Liver (tissue), 9 donors: ENCODE data around the gene PRKAB1. TPM values are rescaled to one million over a fixed set of nuclear protein-coding genes. Genes with fewer than 3 reads are reported as not detected.

Experiments used
- DNase-seq: peaks from one replicate; pipeline ENCODE4 v3.0.0-alpha.2; 2017; ENCODE audit warnings: low spot score
- H3K27ac ChIP-seq, 2 donors: one replicate each; pipeline ENCODE4 v1.7.0; 2013; ENCODE audit warnings: inconsistent platforms in 2 of 2, low read length in 2 of 2, control low read depth in 1 of 2, low read depth in 1 of 2, mild to moderate bottlenecking in 1 of 2
- H3K27me3 ChIP-seq, 4 donors: one replicate each; pipeline versions ENCODE4 v1.6.1 to v1.7.0; 2013; ENCODE audit warnings: low read length in 3 of 4, inconsistent platforms in 1 of 4, mild to moderate bottlenecking in 1 of 4, moderate library complexity in 1 of 4; ENCODE audit not compliant: control insufficient read depth in 4 of 4, insufficient read depth in 4 of 4
- H3K36me3 ChIP-seq, 4 donors: one replicate each; pipeline versions ENCODE4 v1.6.1 to v1.7.0; 2013; ENCODE audit warnings: low read length in 3 of 4, mild to moderate bottlenecking in 3 of 4, low read depth in 1 of 4, moderate library complexity in 1 of 4; ENCODE audit not compliant: control insufficient read depth in 4 of 4, insufficient read depth in 3 of 4
- H3K4me1 ChIP-seq, 4 donors: one replicate each; pipeline versions ENCODE4 v1.6.1 to v1.7.0; 2013; ENCODE audit warnings: low read length in 3 of 4, mild to moderate bottlenecking in 3 of 4, moderate library complexity in 1 of 4; ENCODE audit not compliant: control insufficient read depth in 4 of 4, insufficient read depth in 4 of 4
- H3K4me3 ChIP-seq, 3 donors: one replicate each; pipeline versions ENCODE4 v1.6.1 to v1.7.0; 2013; ENCODE audit warnings: low read length in 3 of 3, control low read depth in 1 of 3, low read depth in 1 of 3, mild to moderate bottlenecking in 1 of 3
- H3K9ac ChIP-seq, 2 donors: one replicate each; pipeline ENCODE4 v1.7.0; 2013; ENCODE audit warnings: low read length in 2 of 2, mild to moderate bottlenecking in 2 of 2, moderate library complexity in 2 of 2, control low read depth in 1 of 2, low read depth in 1 of 2
- H3K9me3 ChIP-seq, 4 donors: one replicate each; pipeline versions ENCODE4 v1.6.1 to v1.7.0; 2013; ENCODE audit warnings: low read length in 3 of 4; ENCODE audit not compliant: control insufficient read depth in 4 of 4
- CTCF ChIP-seq: fragments of 150-350 bp; IDR thresholded peaks from 2 replicates; pipeline ENCODE4 v1.5.1; 2017; ENCODE audit warnings: improper control_type of control experiment, low read depth, low read length; ENCODE audit not compliant: missing input control
- FOXA1 ChIP-seq: IDR thresholded peaks from 2 replicates; pipeline ENCODE4 v1.6.1; 2016; ENCODE audit warnings: antibody characterized with exemption
- GABPA ChIP-seq, 2 donors: IDR thresholded peaks in 1 of 2; conservative IDR thresholded peaks in 1 of 2; 2 replicates each; pipeline ENCODE4 v1.6.1; 2016; ENCODE audit warnings: antibody characterized with exemption in 2 of 2, mild to moderate bottlenecking in 1 of 2, moderate library complexity in 1 of 2
- HNF4A ChIP-seq, 2 donors: conservative IDR thresholded peaks; 2 replicates each; pipeline ENCODE4 v1.6.1; 2016; ENCODE audit warnings: antibody characterized with exemption in 2 of 2, mild to moderate bottlenecking in 2 of 2
- HNF4G ChIP-seq: IDR thresholded peaks from 2 replicates; pipeline ENCODE4 v1.6.1; 2016; ENCODE audit warnings: antibody characterized with exemption
- JUND ChIP-seq, 2 donors: IDR thresholded peaks; 2 replicates each; pipeline ENCODE4 v1.6.1; 2016; ENCODE audit warnings: antibody characterized with exemption in 2 of 2
- NR2F2 ChIP-seq: IDR thresholded peaks from 2 replicates; pipeline ENCODE4 v1.6.1; 2016; ENCODE audit warnings: antibody characterized with exemption
- RAD21 ChIP-seq, 2 donors: IDR thresholded peaks; 2 replicates each; pipeline ENCODE4 v1.6.1; 2016; ENCODE audit warnings: antibody characterized with exemption in 2 of 2, mild to moderate bottlenecking in 2 of 2
- REST ChIP-seq: IDR thresholded peaks from 2 replicates; pipeline ENCODE4 v1.6.1; 2016; ENCODE audit warnings: antibody characterized with exemption, mild to moderate bottlenecking
- RXRA ChIP-seq, 2 donors: IDR thresholded peaks; 2 replicates each; pipeline ENCODE4 v1.6.1; 2017 to 2018; ENCODE audit warnings: antibody characterized with exemption in 2 of 2, mild to moderate bottlenecking in 1 of 2
- SP1 ChIP-seq: IDR thresholded peaks from 2 replicates; pipeline ENCODE4 v1.6.1; 2018; ENCODE audit warnings: antibody characterized with exemption, mild to moderate bottlenecking
- TAF1 ChIP-seq: conservative IDR thresholded peaks from 2 replicates; pipeline ENCODE4 v1.6.1; 2016; ENCODE audit warnings: antibody characterized with exemption, mild to moderate bottlenecking
- YY1 ChIP-seq: IDR thresholded peaks from 2 replicates; pipeline ENCODE4 v1.6.1; 2016; ENCODE audit warnings: antibody characterized with exemption, mild to moderate bottlenecking
- WGBS: extraction: QIAGEN DNeasy Blood & Tissue Kit; methylation state at CpG from one replicate; pipeline ENCODE4 v1.1.7; 2013; 5-methylcytosine and 5-hydroxymethylcytosine counted together
- polyA plus RNA-seq, 2 donors: library from polyadenylated mRNA; stranded (reverse) in 1 of 2; unstranded in 1 of 2; fragments of 200-250 nt in 1 of 2; fragments of >200 nt in 1 of 2; fragmentation: Nextera tagmentation in 1 of 2; extraction: Ambion mirVana in 1 of 2; gene quantifications; one replicate each; pipeline versions ENCODE4 v1.2.1 to v1.2.3, GENCODE V29; 2013 to 2015
- total RNA-seq, 2 donors: library from RNA; depleted of rRNA; stranded (reverse); fragments of >200 nt; gene quantifications; one replicate each; pipeline ENCODE4 v1.2.3, GENCODE V29; 2014
- TF ChIP-seq, protein P1 (sequence below): IDR thresholded peaks from 2 replicates; pipeline ENCODE4 v1.6.1; 2016; ENCODE audit warnings: antibody characterized with exemption
- TF ChIP-seq, protein P2 (sequence below): IDR thresholded peaks from 2 replicates; pipeline ENCODE4 v1.6.1; 2016; ENCODE audit warnings: antibody characterized with exemption
- donor health status: healthy.
- donor health status: healthy.
- donor health status: healthy.
- donor health status: healthy.
- donor health status: healthy.

PRKAB1 gene
- total and polyA plus RNA-seq, 4 donors, result 10.5 to 29.9 (median 11.3) TPM

DNA sequence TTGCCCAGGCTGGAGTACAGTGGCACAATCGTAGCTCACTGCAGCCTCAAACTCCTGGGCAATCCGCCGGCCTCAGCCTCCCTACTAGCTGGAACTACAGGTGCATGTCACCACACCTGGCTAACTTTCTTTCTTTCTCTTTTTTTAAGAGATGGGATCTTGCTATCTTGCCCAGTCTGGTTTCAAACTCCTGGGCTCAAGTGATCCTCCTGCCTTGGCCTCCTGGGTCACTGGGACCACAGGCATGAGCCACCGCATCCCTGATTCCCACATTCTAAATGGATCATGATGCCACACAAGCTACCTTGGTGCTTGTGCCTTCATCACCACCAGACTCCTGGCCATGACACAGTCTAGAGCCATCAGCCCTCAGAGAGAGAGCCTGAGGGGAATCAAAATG lies 43.8 kb downstream of the PRKAB1 start:
- TF ChIP-seq, protein P1, sequence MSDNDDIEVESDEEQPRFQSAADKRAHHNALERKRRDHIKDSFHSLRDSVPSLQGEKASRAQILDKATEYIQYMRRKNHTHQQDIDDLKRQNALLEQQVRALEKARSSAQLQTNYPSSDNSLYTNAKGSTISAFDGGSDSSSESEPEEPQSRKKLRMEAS, result no peak
- no peak for TF ChIP-seq REST
- TF ChIP-seq JUND (IDR thresholded peaks at IDR 0.05), result no peak
- TF ChIP-seq HNF4A (conservative IDR thresholded peaks at IDR 0.05), result no peak
- no peak for TF ChIP-seq NR2F2
- TF ChIP-seq HNF4G, result no peak
- TF ChIP-seq YY1, result no peak
- TF ChIP-seq, protein P2, sequence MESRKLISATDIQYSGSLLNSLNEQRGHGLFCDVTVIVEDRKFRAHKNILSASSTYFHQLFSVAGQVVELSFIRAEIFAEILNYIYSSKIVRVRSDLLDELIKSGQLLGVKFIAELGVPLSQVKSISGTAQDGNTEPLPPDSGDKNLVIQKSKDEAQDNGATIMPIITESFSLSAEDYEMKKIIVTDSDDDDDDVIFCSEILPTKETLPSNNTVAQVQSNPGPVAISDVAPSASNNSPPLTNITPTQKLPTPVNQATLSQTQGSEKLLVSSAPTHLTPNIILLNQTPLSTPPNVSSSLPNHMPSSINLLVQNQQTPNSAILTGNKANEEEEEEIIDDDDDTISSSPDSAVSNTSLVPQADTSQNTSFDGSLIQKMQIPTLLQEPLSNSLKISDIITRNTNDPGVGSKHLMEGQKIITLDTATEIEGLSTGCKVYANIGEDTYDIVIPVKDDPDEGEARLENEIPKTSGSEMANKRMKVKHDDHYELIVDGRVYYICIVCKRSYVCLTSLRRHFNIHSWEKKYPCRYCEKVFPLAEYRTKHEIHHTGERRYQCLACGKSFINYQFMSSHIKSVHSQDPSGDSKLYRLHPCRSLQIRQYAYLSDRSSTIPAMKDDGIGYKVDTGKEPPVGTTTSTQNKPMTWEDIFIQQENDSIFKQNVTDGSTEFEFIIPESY, result no peak
- no peak for TF ChIP-seq RXRA (IDR thresholded peaks at IDR 0.05)
- TF ChIP-seq TAF1, result no peak
- no peak for TF ChIP-seq GABPA (IDR thresholded peaks at IDR 0.05 in 1 of 2, conservative IDR thresholded peaks at IDR 0.05 in 1 of 2)
- TF ChIP-seq SP1, result no peak
- TF ChIP-seq RAD21 (IDR thresholded peaks at IDR 0.05), result no peak
- no peak for TF ChIP-seq FOXA1
- H3K27ac ChIP-seq, result no peak overlapping the region
- no peak for DNase-seq
- no peaks in the 10 kb centered on the region for H3K36me3 ChIP-seq
- H3K4me3 ChIP-seq, result no peak overlapping the region
- H3K9me3 ChIP-seq, result peaks cover 0 to 2% (median 0%) of the 10 kb centered on the region in 4 donors
- peaks cover under 1 to 11% (median 7%) of the 10 kb centered on the region in 4 donors for H3K4me1 ChIP-seq
- H3K27me3 ChIP-seq, result no peaks in the 10 kb centered on the region
- H3K9ac ChIP-seq, result no peak overlapping the region
- WGBS, result 98% methylated on average over 4 of the region's 4 CpGs

- peaks cover 3 to 14% (median 8%) of the 10 kb centered on the region in 4 donors for H3K4me1 ChIP-seq
- DNase-seq, result no peak
- H3K9ac ChIP-seq, result no peak overlapping the region
- 97% methylated on average over 11 of the region's 11 CpGs for WGBS
- TF ChIP-seq JUND (IDR thresholded peaks at IDR 0.05) (no peak), CTCF (no peak), HNF4A (conservative IDR thresholded peaks at IDR 0.05) (no peak)
- TF ChIP-seq, protein P1, result no peak
- no peaks in the 10 kb centered on the region for H3K27me3 ChIP-seq
- no peak overlapping the region for H3K27ac ChIP-seq
- no peak overlapping the region for H3K4me3 ChIP-seq
- H3K36me3 ChIP-seq, result no peaks in the 10 kb centered on the region
- peaks cover 0 to 2% (median 0%) of the 10 kb centered on the region in 4 donors for H3K9me3 ChIP-seq
Measured at GRCh38 chr12:119712721-119713120, 44.8 kb downstream of the PRKAB1 start.
